ENCODE data around the gene MYLK. TPM values are rescaled to one million over a fixed set of nuclear protein-coding genes. Genes with fewer than 3 reads are reported as not detected.
A peak's percentile ranks its signal among the peaks of the same experiment; 100 is the strongest.

The MYLK gene
- total and polyA plus RNA-seq, 2 of the 4 experiments (the other 2 are of a cell fraction) = 299 to 484 TPM

- ChIA-PET CTCF (interaction anchor here (1.3 kb wide), 1 partner anchor 34 kb away, joined by 5 read pairs; no protein-coding TSS in a partner anchor), POLR2A (ENCODE audit: unreplicated experiment) (no interaction called here)
- Histone ChIP-seq H3K23ac (ENCODE audit: low read depth, low read length) (no peak overlapping the region), H2AK5ac (ENCODE audit: low read depth, low read length) (no peak overlapping the region; the same call in 1 of the 2 replicates), H3K14ac (replicated peaks; ENCODE audit: low read depth, low read length) (no peak overlapping the region), H3K9me1 (ENCODE audit: insufficient read depth, low read length) (peaks cover 14% of the 10 kb centered on the region), H4K5ac (ENCODE audit: low read depth, low read length) (no peak overlapping the region), H3K9ac (ENCODE audit: low read depth, low read length) (no peak overlapping the region), H3K4me1 (ENCODE audit: control insufficient read depth, insufficient read depth, low read length) (peaks cover 21% of the 10 kb centered on the region), H2BK15ac (ENCODE audit: low read depth, low read length) (no peak overlapping the region), H3K56ac (ENCODE audit: extremely low read depth, insufficient read depth, low read length) (no peak overlapping the region), H4K8ac (ENCODE audit: low read depth in 2 of 2, low read length in 2 of 2) (no peak overlapping the region), H2AFZ (replicated peaks; ENCODE audit: low read length, poor library complexity) (no peak overlapping the region), H3K9me3 (ENCODE audit: control insufficient read depth, insufficient read depth, low read length) (no peaks in the 10 kb centered on the region), H3K4me3 (ENCODE audit: insufficient read depth, low read depth, low read length) (no peak overlapping the region), H4K91ac (ENCODE audit: insufficient read depth, low read depth, low read length) (0 out of 2 replicates have a peak overlapping the region, but pooled peaks have one; percentile 2), H2BK20ac (ENCODE audit: low read depth, low read length) (no peak overlapping the region), H3K27ac (ENCODE audit: insufficient read depth, low read length) (no peak overlapping the region), H3K4ac (ENCODE audit: low read depth, low read length) (0 out of 2 replicates have a peak overlapping the region, but pooled peaks have one; percentile 9), H4K20me1 (ENCODE audit: insufficient read depth, low read length) (no peaks in the 10 kb centered on the region), H2BK120ac (ENCODE audit: low read depth, low read length) (no peak overlapping the region), H3K4me2 (ENCODE audit: low read depth, low read length) (no peak overlapping the region), H3K27me3 (ENCODE audit: control insufficient read depth, insufficient read depth, low read length) (no peaks in the 10 kb centered on the region), H3K79me1 (ENCODE audit: low read depth in 1 of 2, low read length in 2 of 2) (peaks cover 6 to 40% of the 10 kb centered on the region in 2 experiments; a peak in 2 of 4 replicates), H2AK9ac (replicated peaks; ENCODE audit: low read depth, low read length, poor library complexity) (no peak overlapping the region), H3K36me3 (ENCODE audit: control insufficient read depth, insufficient read depth, low read length) (peaks cover 52% of the 10 kb centered on the region), H2BK5ac (ENCODE audit: low read depth, low read length, poor library complexity, severe bottlenecking) (no peak overlapping the region), H3K18ac (ENCODE audit: low read depth, low read length) (no peak overlapping the region)
- intact Hi-C loops (cut with micrococcal nuclease) (no loop called here), in situ Hi-C loops (cut with MboI; ENCODE audit: low sequenced_read_pairs) (no loop called here), dilution Hi-C loops (cut with HindIII; ENCODE audit: low sequenced_read_pairs, unreplicated experiment) (no loop called here)
- no TSS peak for BruUV-seq (replicated peaks)
- TF ChIP-seq SMC3 (IDR thresholded peaks at IDR 0.05; ENCODE audit: low read depth, low read length) = no peak
- no peak for TF ChIP-seq CEBPB (IDR thresholded peaks at IDR 0.05; ENCODE audit: low read depth, low read length)
- no peak for TF ChIP-seq MAZ (IDR thresholded peaks at IDR 0.05; ENCODE audit: borderline replicate concordance, low read depth, low read length)
- no peak for TF ChIP-seq USF2 (IDR thresholded peaks at IDR 0.05; ENCODE audit: low read depth, low read length)
- no peak for TF ChIP-seq RAD21 (IDR thresholded peaks at IDR 0.05; ENCODE audit: low read length)
- TF ChIP-seq FOS (IDR thresholded peaks at IDR 0.05; ENCODE audit: low read depth, low read length) = no peak
- no peak for TF ChIP-seq MXI1 (IDR thresholded peaks at IDR 0.05; ENCODE audit: borderline replicate concordance, low read depth, low read length)
- no peak for TF ChIP-seq NFE2L2 (IDR thresholded peaks at IDR 0.05; ENCODE audit: low read depth, low read length)
- no peak for TF ChIP-seq POLR2A (IDR thresholded peaks at IDR 0.05; ENCODE audit: low read depth, low read length)
- DNase-seq (no peak), ATAC-seq (ENCODE audit: low read depth) (no peak)
- 78% methylated on average over 7 of the region's 10 CpGs; no CpG with 5 or more reads in 1 of the 2 experiments for WGBS, 2 experiments (ENCODE audit: extremely low coverage in 2 of 2, insufficient read length in 1 of 2)
Observed at GRCh38 chr3:123722021-123722420, 162.1 kb downstream of the MYLK start.

All from IMR-90 (cell line).